ENCODE measurements around the gene PGPEP1. TPM values are rescaled to one million over a fixed set of nuclear protein-coding genes. Genes with fewer than 3 reads are reported as not detected.

PGPEP1 gene
- polyA plus RNA-seq, 1 donor from 2014 or later: 5.9 TPM

GRCh38 chr19:18349524-18350128, 9.2 kb downstream of the PGPEP1 start:
- Histone ChIP-seq H4K20me1 (ENCODE audit: insufficient read depth) (no peaks in the 10 kb centered on the region), H3K9me3 (ENCODE audit: low read length) (no peaks in the 10 kb centered on the region), H3K79me2 (replicated peaks; ENCODE audit: insufficient read depth, low read length) (no peaks in the 10 kb centered on the region), H3K36me3 (ENCODE audit: insufficient read depth, low read length) (no peaks in the 10 kb centered on the region), H3K4me2 (ENCODE audit: low read length) (no peak overlapping the region), H3K9me2 (ENCODE audit: insufficient read depth, low read length) (no peaks in the 10 kb centered on the region), H3F3A (ENCODE audit: insufficient read depth, low read length, poor library complexity, severe bottlenecking) (no peaks in the 10 kb centered on the region), H3K9ac (ENCODE audit: low read length) (no peak overlapping the region), H3K27me3 (ENCODE audit: insufficient read depth, low read depth, low read length) (no peaks in the 10 kb centered on the region), H3K27ac (ENCODE audit: low read length) (no peak overlapping the region), H3K4me3 (ENCODE audit: low read length) (no peak overlapping the region), H2AFZ (ENCODE audit: low read depth, low read length) (no peak overlapping the region)
- no peak for TF ChIP-seq CTCF (IDR thresholded peaks at IDR 0.05; ENCODE audit: poor library complexity, severe bottlenecking)
- no peak for TF ChIP-seq REST (IDR thresholded peaks at IDR 0.05; ENCODE audit: borderline replicate concordance)
- TF ChIP-seq SMC3 (conservative IDR thresholded peaks at IDR 0.05; ENCODE audit: poor library complexity): no peak
- no peak for TF ChIP-seq EP300 (conservative IDR thresholded peaks at IDR 0.05; ENCODE audit: poor library complexity, severe bottlenecking)
- no peak for TF ChIP-seq RAD21 (conservative IDR thresholded peaks at IDR 0.05)
- no peak for TF ChIP-seq EZH2 (IDR thresholded peaks at IDR 0.05; ENCODE audit: borderline replicate concordance, insufficient read depth, low read length, poor library complexity, severe bottlenecking)
- no peak for TF ChIP-seq POLR2AphosphoS5 (IDR thresholded peaks at IDR 0.05)
- TF ChIP-seq TAF1 (IDR thresholded peaks at IDR 0.05; ENCODE audit: low read depth): no peak
- no peak for TF ChIP-seq MXI1 (conservative IDR thresholded peaks at IDR 0.05; ENCODE audit: poor library complexity, severe bottlenecking)

GRCh38 chr19:18350490-18350889, 10.1 kb downstream of the PGPEP1 start:
- no peaks in the 10 kb centered on the region for H3K27me3 ChIP-seq (ENCODE audit: insufficient read depth, low read depth, low read length)
- no peaks in the 10 kb centered on the region for H4K20me1 ChIP-seq (ENCODE audit: insufficient read depth)
- H3K9ac ChIP-seq (ENCODE audit: low read length): no peak overlapping the region
- H3K4me3 ChIP-seq (ENCODE audit: low read length): no peak overlapping the region
- H3K36me3 ChIP-seq (ENCODE audit: insufficient read depth, low read length): no peaks in the 10 kb centered on the region
- no peak for TF ChIP-seq CTCF (IDR thresholded peaks at IDR 0.05; ENCODE audit: poor library complexity, severe bottlenecking)
- TF ChIP-seq MXI1 (conservative IDR thresholded peaks at IDR 0.05; ENCODE audit: poor library complexity, severe bottlenecking): no peak
- no peak for TF ChIP-seq TAF1 (IDR thresholded peaks at IDR 0.05; ENCODE audit: low read depth)
- no peak for TF ChIP-seq EP300 (conservative IDR thresholded peaks at IDR 0.05; ENCODE audit: poor library complexity, severe bottlenecking)
- no peak for TF ChIP-seq POLR2AphosphoS5 (IDR thresholded peaks at IDR 0.05)
- no peak for TF ChIP-seq RAD21 (conservative IDR thresholded peaks at IDR 0.05)
- no peak for TF ChIP-seq SMC3 (conservative IDR thresholded peaks at IDR 0.05; ENCODE audit: poor library complexity)
- no peak for TF ChIP-seq EZH2 (IDR thresholded peaks at IDR 0.05; ENCODE audit: borderline replicate concordance, insufficient read depth, low read length, poor library complexity, severe bottlenecking)
- TF ChIP-seq REST (IDR thresholded peaks at IDR 0.05; ENCODE audit: borderline replicate concordance): no peak
- no peaks in the 10 kb centered on the region for H3K79me2 ChIP-seq (replicated peaks; ENCODE audit: insufficient read depth, low read length)
- H3F3A ChIP-seq (ENCODE audit: insufficient read depth, low read length, poor library complexity, severe bottlenecking): no peaks in the 10 kb centered on the region
- no peak overlapping the region for H3K4me2 ChIP-seq (ENCODE audit: low read length)
- H2AFZ ChIP-seq (ENCODE audit: low read depth, low read length): no peak overlapping the region
- no peak overlapping the region for H3K27ac ChIP-seq (ENCODE audit: low read length)
- H3K9me3 ChIP-seq (ENCODE audit: low read length): no peaks in the 10 kb centered on the region
- H3K9me2 ChIP-seq (ENCODE audit: insufficient read depth, low read length): no peaks in the 10 kb centered on the region

Measured in neural cell (in vitro differentiated cells).